HCT116 (cell line): ENCODE data around the gene COQ10B. TPM values are rescaled to one million over a fixed set of nuclear protein-coding genes. Genes with fewer than 3 reads are reported as not detected.

Source experiments
- ATAC-seq: fragments of 200-7000 bp; cut with Tn5 transposase; 2 replicates; pipeline ENCODE4 v1.9.1; 2020; ENCODE audit warnings: mild to moderate bottlenecking, moderate library complexity
- BruUV-seq: library from RNA; stranded (reverse); fragments of 400-500 nt; replicated peaks from 2 replicates; lab custom pipeline; 2021; lab: Mats Ljungman, UMichigan
- CTCF ChIA-PET: fragments of 300-600 bp; sonication (Branson Sonifier 250); formaldehyde crosslinking; loops from one replicate; lab custom pipeline; 2021; ENCODE audit warnings: antibody characterized with exemption; lab: Charles Lee
- POLR2A ChIA-PET: fragments of 300-600, 350-600 bp; sonication (Branson Sonifier 250); formaldehyde crosslinking; loops from one replicate; lab custom pipeline; 2021; ENCODE audit warnings: antibody characterized with exemption; lab: Charles Lee
- RAD21 ChIA-PET, 2 experiments: fragments of 300-600 bp; sonication (Branson Sonifier 250); formaldehyde crosslinking; loops; one replicate each; lab custom pipeline; 2023; ENCODE audit warnings: low total read pairs in 2 of 2; ENCODE audit not compliant: uncharacterized antibody in 2 of 2, unreplicated experiment in 2 of 2, low non-redundant PET in 1 of 2; lab: Charles Lee
- DNase-seq: peaks from one replicate; pipeline ENCODE4 v3.0.0-alpha.2; 2010; ENCODE audit warnings: low read depth, low spot score
- H2AFZ ChIP-seq: fragments of 200-600 bp; shearing (Covaris generic), sonication (generic); 2 replicates; pipeline ENCODE4 v1.6.1; 2017; ENCODE audit warnings: low read depth, mixed run types, mixed read lengths, antibody characterized with exemption, low read length; ENCODE audit not compliant: poor library complexity, severe bottlenecking
- H3K27ac ChIP-seq: 2 replicates; pipeline ENCODE4 v1.5.1; 2012; ENCODE audit warnings: low read depth, low read length
- H3K27me3 ChIP-seq: fragments of 200-600 bp; sonication (generic); 2 replicates; pipeline ENCODE4 v1.6.1; 2016; ENCODE audit warnings: mixed run types, low read length, mixed read lengths; ENCODE audit not compliant: insufficient read depth
- H3K36me3 ChIP-seq, 2 experiments: fragments of 200-500 bp in 1 of 2; fragments of 200-600 bp in 1 of 2; sonication (Bioruptor generic) in 1 of 2; sonication (generic) in 1 of 2; 2 replicates each; pipeline versions ENCODE4 v1.5.1 to v1.6.1; 2014 to 2016; ENCODE audit warnings: low read length in 2 of 2, inconsistent platforms in 1 of 2, mixed read lengths in 1 of 2, mixed run types in 1 of 2; ENCODE audit not compliant: insufficient read depth in 2 of 2, control insufficient read depth in 1 of 2
- H3K4me1 ChIP-seq, 2 experiments: fragments of 200-600 bp in 1 of 2; sonication (generic) in 1 of 2; 2 replicates each; pipeline versions ENCODE4 v1.5.1 to v1.6.1; 2012 to 2017; ENCODE audit warnings: low read length in 2 of 2, inconsistent platforms in 1 of 2, mild to moderate bottlenecking in 1 of 2, mixed read lengths in 1 of 2, mixed run types in 1 of 2, moderate library complexity in 1 of 2; ENCODE audit not compliant: insufficient read depth in 2 of 2, control insufficient read depth in 1 of 2
- H3K4me2 ChIP-seq: fragments of 200-600 bp; sonication (generic); 2 replicates; pipeline ENCODE4 v1.6.1; 2017; ENCODE audit warnings: mixed run types, low read length, mixed read lengths
- H3K4me3 ChIP-seq, 2 experiments: fragments of 200-600 bp in 1 of 2; sonication (generic) in 1 of 2; replicated peaks in 1 of 2; 2 replicates each; pipeline ENCODE4 v1.5.1; 2011 to 2016; ENCODE audit warnings: low read length in 2 of 2, control low read depth in 1 of 2, low read depth in 1 of 2, mild to moderate bottlenecking in 1 of 2, mixed read lengths in 1 of 2, mixed run types in 1 of 2
- H3K79me2 ChIP-seq: fragments of 200-600 bp; sonication (generic); 2 replicates; pipeline ENCODE4 v1.6.1; 2017; ENCODE audit warnings: mild to moderate bottlenecking, mixed run types, low read length, moderate library complexity, mixed read lengths; ENCODE audit not compliant: insufficient read depth
- H3K9ac ChIP-seq: fragments of 200-600 bp; sonication (generic); 2 replicates; pipeline ENCODE4 v1.6.1; 2016; ENCODE audit warnings: low read length, mixed read lengths
- H3K9me2 ChIP-seq: fragments of 200-600 bp; sonication (generic), shearing (Covaris generic); 2 replicates; pipeline ENCODE4 v1.6.1; 2017; ENCODE audit warnings: mixed run types, mild to moderate bottlenecking, moderate library complexity; ENCODE audit not compliant: insufficient read depth
- H3K9me3 ChIP-seq, 2 experiments: fragments of 200-500 bp in 1 of 2; fragments of 200-600 bp in 1 of 2; sonication (Bioruptor generic) in 1 of 2; sonication (generic) in 1 of 2; 2 replicates each; pipeline ENCODE4 v1.6.1; 2014 to 2017; ENCODE audit warnings: low read length in 2 of 2, mixed read lengths in 2 of 2, inconsistent platforms in 1 of 2, low read depth in 1 of 2, mild to moderate bottlenecking in 1 of 2, mixed run types in 1 of 2, moderate library complexity in 1 of 2; ENCODE audit not compliant: control insufficient read depth in 1 of 2, insufficient read depth in 1 of 2
- H4K20me1 ChIP-seq: fragments of 200-600 bp; sonication (generic), shearing (Covaris generic); 2 replicates; pipeline ENCODE4 v1.6.1; 2017; ENCODE audit warnings: mixed run types, mild to moderate bottlenecking, moderate library complexity; ENCODE audit not compliant: insufficient read depth
- ATF3 ChIP-seq: IDR thresholded peaks from 2 replicates; pipeline ENCODE4 v1.6.1; 2012
- CBX3 ChIP-seq: IDR thresholded peaks from 2 replicates; pipeline ENCODE4 v1.6.1; 2012; ENCODE audit warnings: low read depth
- CEBPB ChIP-seq: IDR thresholded peaks from 2 replicates; pipeline ENCODE4 v1.6.1; 2012; ENCODE audit warnings: low read depth
- EGR1 ChIP-seq: IDR thresholded peaks from 2 replicates; pipeline ENCODE4 v1.6.1; 2012; ENCODE audit warnings: low read depth
- ELF1 ChIP-seq: IDR thresholded peaks from 2 replicates; pipeline ENCODE4 v1.6.1; 2012; ENCODE audit warnings: low read depth, borderline replicate concordance
- EZH2 ChIP-seq: fragments of 200-600 bp; sonication (generic); IDR thresholded peaks from 2 replicates; pipeline ENCODE4 v1.6.1; 2017; ENCODE audit warnings: antibody characterized with exemption, mixed run types
- EZH2phosphoT487 ChIP-seq: fragments of 200-600 bp; IDR thresholded peaks from 2 replicates; pipeline ENCODE4 v1.6.1; 2018; ENCODE audit warnings: antibody characterized with exemption, borderline replicate concordance
- FOSL1 ChIP-seq: IDR thresholded peaks from 2 replicates; pipeline ENCODE4 v1.6.1; 2012; ENCODE audit warnings: low read depth
- MAX ChIP-seq: IDR thresholded peaks from 2 replicates; pipeline ENCODE4 v1.6.1; 2012
- POLR2A ChIP-seq: IDR thresholded peaks from 2 replicates; pipeline ENCODE4 v1.7.0; 2011; ENCODE audit warnings: borderline replicate concordance; ENCODE audit not compliant: insufficient read depth, insufficient read length; ENCODE audit errors: extremely low read depth
- POLR2AphosphoS5 ChIP-seq: IDR thresholded peaks from 2 replicates; pipeline ENCODE4 v1.6.1; 2011; ENCODE audit warnings: mild to moderate bottlenecking, low read depth, low read length, moderate library complexity
- RAD21 ChIP-seq: IDR thresholded peaks from 2 replicates; pipeline ENCODE4 v1.6.1; 2012; ENCODE audit warnings: low read depth, mild to moderate bottlenecking
- REST ChIP-seq: IDR thresholded peaks from 2 replicates; pipeline ENCODE4 v1.6.1; 2012; ENCODE audit warnings: low read depth
- SIN3A ChIP-seq: IDR thresholded peaks from 2 replicates; pipeline ENCODE4 v1.6.1; 2012; ENCODE audit warnings: low read depth
- SP1 ChIP-seq: IDR thresholded peaks from 2 replicates; pipeline ENCODE4 v1.6.1; 2012; ENCODE audit warnings: low read depth
- SRF ChIP-seq: IDR thresholded peaks from 2 replicates; pipeline ENCODE4 v1.6.1; 2012; ENCODE audit warnings: low read depth
- TCF7L2 ChIP-seq: IDR thresholded peaks from 2 replicates; pipeline ENCODE4 v1.7.0; 2011; ENCODE audit warnings: borderline replicate concordance, inconsistent platforms; ENCODE audit not compliant: insufficient read depth, insufficient read length; ENCODE audit errors: extremely low read depth
- YY1 ChIP-seq: IDR thresholded peaks from 2 replicates; pipeline ENCODE4 v1.6.1; 2011; ENCODE audit warnings: low read length, low read depth, moderate library complexity, mild to moderate bottlenecking; ENCODE audit not compliant: insufficient replicate concordance; ENCODE audit errors: extremely low read depth
- ZFX ChIP-seq: fragments of 450-650 bp; IDR thresholded peaks from 2 replicates; pipeline ENCODE4 v1.6.1; 2017
- ZNF274 ChIP-seq: fragments of 200-500 bp; sonication (Bioruptor generic); IDR thresholded peaks from 2 replicates; pipeline ENCODE4 v1.6.1; 2014; ENCODE audit warnings: mild to moderate bottlenecking, low read depth, low read length, inconsistent platforms
- intact Hi-C: fragments of 100-400 bp; cut with micrococcal nuclease; formaldehyde crosslinking; loops from 2 replicates; pipeline ENCODE4 v1.10.0; 2022
- total RNA-seq: library from RNA; stranded (reverse); gene quantifications from one replicate; pipeline ENCODE4 v1.2.1, GENCODE V29; 2021; ENCODE audit not compliant: unreplicated experiment

The COQ10B gene
- total RNA-seq, 1 experiment from 2014 or later: 20.4 TPM

DNA sequence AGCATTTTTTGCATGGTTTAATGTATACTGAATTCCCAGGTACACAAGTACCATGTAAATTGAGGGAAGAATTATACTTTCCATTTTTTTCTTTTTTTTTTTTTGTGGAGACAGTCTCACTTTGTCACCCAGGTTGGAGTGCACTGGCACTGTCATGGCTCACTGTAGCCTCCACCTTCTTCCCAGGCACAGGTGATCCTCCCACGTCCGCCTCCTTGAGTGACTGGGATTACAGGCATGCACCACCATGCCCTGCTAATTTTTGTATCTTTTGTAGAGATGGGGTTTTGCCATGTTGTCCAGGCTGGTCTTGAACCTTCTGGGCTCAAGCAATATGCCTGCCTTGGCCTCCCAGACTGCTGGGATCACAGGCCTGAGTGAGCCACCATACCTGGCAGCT is 50.6 kb downstream of the COQ10B start:
- Histone ChIP-seq H3K27ac (no peak overlapping the region), H3K27me3 (no peaks in the 10 kb centered on the region), H4K20me1 (peaks cover 22% of the 10 kb centered on the region; the same call in 1 of the 2 replicates), H3K4me1 (peaks cover 0 to 12% of the 10 kb centered on the region in 2 experiments; a peak in 2 of 4 replicates), H2AFZ (no peak overlapping the region), H3K9me2 (no peaks in the 10 kb centered on the region), H3K9me3 (no peaks in the 10 kb centered on the region), H3K36me3 (peaks cover 11 to 46% of the 10 kb centered on the region in 2 experiments; a peak in 2 of 4 replicates), H3K4me2 (no peak overlapping the region), H3K4me3 (no peak overlapping the region), H3K79me2 (peaks cover 53% of the 10 kb centered on the region), H3K9ac (no peak overlapping the region)
- ChIA-PET POLR2A (interaction anchor here (0.8 to 2.1 kb wide), 3 partner anchors 9 to 12 kb away, joined by 4 to 8 read pairs (median 6); partner anchors contain the start of gene MOB4), RAD21 (no interaction called here), CTCF (no interaction called here)
- ATAC-seq (no peak), DNase-seq (no peak)
- no TSS peak for BruUV-seq
- intact Hi-C loops: loop anchor here (10.0 kb wide), 1 partner anchor 201 kb away; the partner anchor contains the start of gene MARS2
- TF ChIP-seq POLR2A: no peak
- no peak for TF ChIP-seq ZNF274
- no peak for TF ChIP-seq SRF
- TF ChIP-seq RAD21: no peak
- TF ChIP-seq CBX3: no peak
- TF ChIP-seq MAX: no peak
- TF ChIP-seq EZH2phosphoT487: no peak
- no peak for TF ChIP-seq TCF7L2
- TF ChIP-seq REST: no peak
- TF ChIP-seq POLR2AphosphoS5: no peak; the same call in 1 of the 2 replicates
- no peak for TF ChIP-seq ELF1
- TF ChIP-seq ZFX: no peak
- no peak for TF ChIP-seq FOSL1
- no peak for TF ChIP-seq YY1
- TF ChIP-seq EGR1: no peak
- TF ChIP-seq SP1: no peak
- no peak for TF ChIP-seq ATF3
- no peak for TF ChIP-seq EZH2
- TF ChIP-seq CEBPB: no peak
- TF ChIP-seq SIN3A: no peak
